ENCODE measurements around the gene SDK1.

The SDK1 gene

DNA sequence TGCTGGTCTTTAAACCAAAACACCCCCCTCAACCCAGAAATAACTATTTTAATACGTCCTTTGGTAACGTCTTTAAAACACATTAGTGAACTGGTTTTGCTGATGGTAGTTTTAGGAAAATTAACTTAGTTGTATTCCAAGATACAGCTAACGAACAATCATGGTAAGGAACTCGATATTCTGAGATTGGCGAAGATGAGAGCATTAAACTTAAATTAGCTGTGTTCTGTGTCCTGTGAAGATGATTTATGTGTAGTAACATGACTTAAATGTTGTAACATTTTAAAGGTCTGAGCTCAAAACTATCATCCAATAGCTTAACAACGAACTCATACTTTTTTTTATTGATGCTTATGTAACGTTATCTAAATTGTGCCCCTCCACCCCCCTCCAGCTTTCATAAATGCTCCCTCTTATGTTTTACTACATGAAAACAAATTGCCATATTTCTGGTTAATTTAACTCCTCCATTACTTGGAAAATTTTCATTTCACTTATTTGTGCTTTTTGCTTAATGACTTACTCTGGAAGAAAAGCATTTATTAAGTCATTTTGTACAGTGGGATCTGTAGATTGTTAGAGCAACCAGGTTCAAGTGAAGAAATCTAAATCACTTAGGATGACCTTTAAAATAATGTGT is 1.7 kb downstream of the SDK1 start:
- H3K27ac Mint-ChIP-seq = no peak overlapping the region
- H3K36me3 Mint-ChIP-seq (ENCODE audit: low read depth) = no peaks in the 10 kb centered on the region
- intact Hi-C loops (cut with micrococcal nuclease) = loop anchor here (10.0 kb wide), 1 partner anchor 438 kb away; no protein-coding TSS in a partner anchor
- peaks cover 61% of the 10 kb centered on the region for H3K27me3 Mint-ChIP-seq
- peaks cover under 1% of the 10 kb centered on the region for H3K9me3 Mint-ChIP-seq
- peak overlapping the region; percentile 66 for H3K4me3 Mint-ChIP-seq
- peaks cover 7% of the 10 kb centered on the region for H3K4me1 Mint-ChIP-seq (ENCODE audit: low read depth)

- H3K4me3 Mint-ChIP-seq = no peak overlapping the region
- H3K27ac Mint-ChIP-seq = no peak overlapping the region
- no peaks in the 10 kb centered on the region for H3K9me3 Mint-ChIP-seq
- peaks cover 7% of the 10 kb centered on the region for H3K4me1 Mint-ChIP-seq (ENCODE audit: low read depth)
- peaks cover 67% of the 10 kb centered on the region for H3K27me3 Mint-ChIP-seq
- intact Hi-C loops (cut with micrococcal nuclease) = loop anchor here (10.0 kb wide), 1 partner anchor 439 kb away; no protein-coding TSS in a partner anchor
- no peaks in the 10 kb centered on the region for H3K36me3 Mint-ChIP-seq (ENCODE audit: low read depth)
These were observed 3.1 kb downstream of the SDK1 start for GRCh38 chr7:3304131-3304530.

DNA sequence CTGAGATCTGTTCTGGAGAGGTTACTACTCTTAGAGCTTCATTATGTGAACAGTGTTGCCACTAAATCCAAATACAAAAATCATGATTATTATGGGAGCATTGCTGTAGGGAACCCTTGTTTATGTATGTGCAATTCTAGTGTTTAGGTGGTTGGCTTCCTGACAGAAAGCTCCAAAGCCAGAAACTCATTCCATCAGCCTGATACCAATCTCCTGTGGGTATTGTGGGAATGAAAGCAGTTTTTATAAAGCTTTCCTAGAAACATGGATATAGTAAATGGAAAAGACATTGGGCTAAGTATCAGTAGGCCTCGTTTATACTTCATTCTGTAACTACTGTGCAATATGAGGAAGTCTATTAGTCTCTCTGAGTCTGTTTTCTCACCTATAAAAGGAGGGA is 6.4 kb downstream of the SDK1 start:
- Mint-ChIP-seq H3K9me3 (no peaks in the 10 kb centered on the region), H3K27ac (no peak overlapping the region), H3K36me3 (ENCODE audit: low read depth) (no peaks in the 10 kb centered on the region), H3K27me3 (peaks cover 55% of the 10 kb centered on the region), H3K4me1 (ENCODE audit: low read depth) (peaks cover 7% of the 10 kb centered on the region), H3K4me3 (no peak overlapping the region)
- intact Hi-C loops (cut with micrococcal nuclease) = loop anchor here (10.0 kb wide), 1 partner anchor 443 kb away; no protein-coding TSS in a partner anchor

GRCh38 chr7:3309140-3309539 is 8.1 kb downstream of the SDK1 start:
- H3K4me1 Mint-ChIP-seq (ENCODE audit: low read depth) = peaks cover 6% of the 10 kb centered on the region
- peaks cover 41% of the 10 kb centered on the region for H3K27me3 Mint-ChIP-seq
- no peaks in the 10 kb centered on the region for H3K9me3 Mint-ChIP-seq
- no peak overlapping the region for H3K27ac Mint-ChIP-seq
- intact Hi-C loops (cut with micrococcal nuclease) = loop anchor here (10.0 kb wide), 1 partner anchor 444 kb away; no protein-coding TSS in a partner anchor
- H3K4me3 Mint-ChIP-seq = no peak overlapping the region
- H3K36me3 Mint-ChIP-seq (ENCODE audit: low read depth) = no peaks in the 10 kb centered on the region

DNA sequence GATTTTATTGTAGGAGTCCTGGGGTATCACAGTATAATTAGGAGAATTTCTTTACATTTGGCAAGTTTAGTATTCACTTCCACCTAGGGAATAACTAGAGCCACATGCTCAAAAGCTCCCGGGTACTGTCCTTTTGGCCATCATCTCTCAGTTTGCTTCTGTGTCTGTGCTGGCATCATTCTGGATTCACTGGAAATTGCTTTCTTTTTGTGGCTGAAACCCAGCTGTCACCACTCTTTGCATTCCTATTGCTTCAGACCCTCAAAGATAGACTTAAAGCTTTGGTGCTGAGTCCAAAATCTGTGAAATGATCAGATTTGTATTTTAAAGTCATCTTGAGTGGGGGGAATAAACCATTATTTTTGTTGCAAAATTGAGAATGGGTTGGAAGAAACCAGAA is 8.9 kb downstream of the SDK1 start:
- H3K27me3 Mint-ChIP-seq = peaks cover 36% of the 10 kb centered on the region
- intact Hi-C loops (cut with micrococcal nuclease) = loop anchor here (10.0 kb wide), 1 partner anchor 445 kb away; no protein-coding TSS in a partner anchor

GRCh38 chr7:3310884-3311283 is 9.8 kb downstream of the SDK1 start:
- H3K9me3 Mint-ChIP-seq = no peaks in the 10 kb centered on the region
- H3K4me3 Mint-ChIP-seq = no peak overlapping the region
- H3K4me1 Mint-ChIP-seq (ENCODE audit: low read depth) = peaks cover 6% of the 10 kb centered on the region
- peaks cover 30% of the 10 kb centered on the region for H3K27me3 Mint-ChIP-seq
- H3K36me3 Mint-ChIP-seq (ENCODE audit: low read depth) = no peaks in the 10 kb centered on the region
- intact Hi-C loops (cut with micrococcal nuclease) = no loop called here
- no peak overlapping the region for H3K27ac Mint-ChIP-seq

More for the DNA sequence above, 8.9 kb downstream of the SDK1 start:
- peaks cover 6% of the 10 kb centered on the region for H3K4me1 Mint-ChIP-seq (ENCODE audit: low read depth)
- no peak overlapping the region for H3K4me3 Mint-ChIP-seq
- no peaks in the 10 kb centered on the region for H3K36me3 Mint-ChIP-seq (ENCODE audit: low read depth)
- no peak overlapping the region for H3K27ac Mint-ChIP-seq
- no peaks in the 10 kb centered on the region for H3K9me3 Mint-ChIP-seq

DNA sequence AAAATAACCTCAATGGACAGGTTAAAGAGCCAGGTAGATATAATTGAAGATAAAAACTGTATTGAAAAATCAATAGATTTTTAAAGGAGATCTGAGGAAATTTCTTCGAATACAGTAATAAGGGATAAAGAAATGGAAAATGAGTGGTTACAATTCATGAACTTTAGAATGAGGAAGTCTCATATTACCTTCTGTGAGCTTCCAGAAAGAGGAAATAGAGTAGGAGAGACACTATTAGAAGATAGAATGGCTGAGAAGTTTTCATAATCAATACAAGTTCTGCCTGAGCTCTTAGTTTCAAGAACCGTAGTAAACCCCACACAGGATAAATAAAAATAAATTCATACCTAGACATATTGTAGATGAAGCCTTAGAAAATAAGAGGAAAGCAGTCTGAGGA is 11.5 kb downstream of the SDK1 start:
- no peaks in the 10 kb centered on the region for H3K36me3 Mint-ChIP-seq (ENCODE audit: low read depth)
- H3K4me1 Mint-ChIP-seq (ENCODE audit: low read depth) = peaks cover 6% of the 10 kb centered on the region
- peaks cover 23% of the 10 kb centered on the region for H3K27me3 Mint-ChIP-seq
- no peak overlapping the region for H3K27ac Mint-ChIP-seq
- H3K4me3 Mint-ChIP-seq = no peak overlapping the region
- intact Hi-C loops (cut with micrococcal nuclease) = no loop called here
- no peaks in the 10 kb centered on the region for H3K9me3 Mint-ChIP-seq

- H3K27me3 Mint-ChIP-seq = peaks cover 4% of the 10 kb centered on the region
- intact Hi-C loops (cut with micrococcal nuclease) = no loop called here
- H3K9me3 Mint-ChIP-seq = peaks cover 9% of the 10 kb centered on the region
- H3K4me3 Mint-ChIP-seq = no peak overlapping the region
- no peak overlapping the region for H3K27ac Mint-ChIP-seq
- H3K4me1 Mint-ChIP-seq (ENCODE audit: low read depth) = no peaks in the 10 kb centered on the region
- no peaks in the 10 kb centered on the region for H3K36me3 Mint-ChIP-seq (ENCODE audit: low read depth)
These were observed 17.8 kb downstream of the SDK1 start for GRCh38 chr7:3318874-3319273.

DNA sequence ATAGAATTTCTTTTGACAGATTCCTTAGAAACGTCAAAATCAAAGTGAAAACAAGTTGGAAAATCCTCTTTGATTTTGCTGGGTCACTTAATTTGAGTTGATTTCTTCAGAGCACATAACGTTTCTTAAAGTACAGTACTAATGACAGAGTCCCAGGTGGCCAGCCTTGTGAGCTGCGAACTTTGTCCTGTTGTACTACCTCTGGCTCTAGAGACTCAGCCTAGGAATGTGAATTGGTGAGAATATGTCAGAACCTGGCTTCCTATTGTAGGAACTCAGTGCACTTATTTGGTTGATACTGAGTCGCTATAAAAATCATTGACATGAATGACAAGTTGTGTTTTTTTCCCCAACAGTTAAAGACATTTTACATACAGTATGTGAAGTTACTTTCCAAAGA is 20.2 kb downstream of the SDK1 start:
- H3K36me3 Mint-ChIP-seq (ENCODE audit: low read depth) = no peaks in the 10 kb centered on the region
- H3K4me3 Mint-ChIP-seq = no peak overlapping the region
- H3K4me1 Mint-ChIP-seq (ENCODE audit: low read depth) = no peaks in the 10 kb centered on the region
- peaks cover 4% of the 10 kb centered on the region for H3K27me3 Mint-ChIP-seq
- H3K27ac Mint-ChIP-seq = no peak overlapping the region
- H3K9me3 Mint-ChIP-seq = peaks cover 9% of the 10 kb centered on the region
- intact Hi-C loops (cut with micrococcal nuclease) = no loop called here

- H3K27ac Mint-ChIP-seq = no peak overlapping the region
- intact Hi-C loops (cut with micrococcal nuclease) = no loop called here
- peaks cover 4% of the 10 kb centered on the region for H3K27me3 Mint-ChIP-seq
- peaks cover 9% of the 10 kb centered on the region for H3K9me3 Mint-ChIP-seq
- no peaks in the 10 kb centered on the region for H3K4me1 Mint-ChIP-seq (ENCODE audit: low read depth)
- no peak overlapping the region for H3K4me3 Mint-ChIP-seq
- no peaks in the 10 kb centered on the region for H3K36me3 Mint-ChIP-seq (ENCODE audit: low read depth)
These were observed 20.7 kb downstream of the SDK1 start for GRCh38 chr7:3321745-3322144.

DNA sequence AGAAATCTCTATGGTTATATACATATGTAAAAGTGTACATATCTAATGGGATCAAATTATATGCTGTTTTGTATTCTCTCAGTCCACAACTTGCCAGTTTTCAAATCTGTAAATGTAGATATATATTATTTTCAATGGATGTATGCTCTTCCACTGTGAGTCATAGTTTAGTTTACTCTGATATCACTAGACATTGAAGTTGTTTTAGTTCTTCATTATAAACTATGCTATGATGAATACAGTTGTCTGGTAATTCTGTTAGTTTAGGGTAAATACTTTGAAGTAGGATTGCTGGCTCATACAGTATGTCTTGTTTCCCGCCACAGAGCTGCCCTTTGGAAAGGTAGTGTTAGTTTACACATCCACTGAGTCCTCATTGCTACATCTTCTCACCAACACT is 25.2 kb downstream of the SDK1 start:
- H3K27me3 Mint-ChIP-seq = peaks cover 3% of the 10 kb centered on the region
- intact Hi-C loops (cut with micrococcal nuclease) = no loop called here
- H3K27ac Mint-ChIP-seq = no peak overlapping the region

GRCh38 chr7:3327099-3327498 is 26.0 kb downstream of the SDK1 start:
- H3K27me3 Mint-ChIP-seq = peaks cover 3% of the 10 kb centered on the region
- no peaks in the 10 kb centered on the region for H3K4me1 Mint-ChIP-seq (ENCODE audit: low read depth)
- no peak overlapping the region for H3K27ac Mint-ChIP-seq
- intact Hi-C loops (cut with micrococcal nuclease) = no loop called here
- H3K36me3 Mint-ChIP-seq (ENCODE audit: low read depth) = no peaks in the 10 kb centered on the region
- peaks cover under 1% of the 10 kb centered on the region for H3K9me3 Mint-ChIP-seq
- no peak overlapping the region for H3K4me3 Mint-ChIP-seq

More for the DNA sequence above, 25.2 kb downstream of the SDK1 start:
- H3K4me3 Mint-ChIP-seq = no peak overlapping the region
- H3K36me3 Mint-ChIP-seq (ENCODE audit: low read depth) = no peaks in the 10 kb centered on the region
- H3K9me3 Mint-ChIP-seq = peaks cover 9% of the 10 kb centered on the region
- no peaks in the 10 kb centered on the region for H3K4me1 Mint-ChIP-seq (ENCODE audit: low read depth)

GRCh38 chr7:3327655-3328054 is 26.6 kb downstream of the SDK1 start:
- no peak overlapping the region for H3K4me3 Mint-ChIP-seq
- intact Hi-C loops (cut with micrococcal nuclease) = no loop called here
- H3K27me3 Mint-ChIP-seq = peaks cover 2% of the 10 kb centered on the region
- no peaks in the 10 kb centered on the region for H3K4me1 Mint-ChIP-seq (ENCODE audit: low read depth)
- H3K27ac Mint-ChIP-seq = no peak overlapping the region
- no peaks in the 10 kb centered on the region for H3K9me3 Mint-ChIP-seq
- no peaks in the 10 kb centered on the region for H3K36me3 Mint-ChIP-seq (ENCODE audit: low read depth)

GRCh38 chr7:3332308-3332707 is 31.3 kb downstream of the SDK1 start:
- H3K27ac Mint-ChIP-seq = no peak overlapping the region
- peaks cover 1% of the 10 kb centered on the region for H3K27me3 Mint-ChIP-seq
- no peak overlapping the region for H3K4me3 Mint-ChIP-seq
- H3K9me3 Mint-ChIP-seq = no peaks in the 10 kb centered on the region
- no peaks in the 10 kb centered on the region for H3K4me1 Mint-ChIP-seq (ENCODE audit: low read depth)
- intact Hi-C loops (cut with micrococcal nuclease) = no loop called here
- H3K36me3 Mint-ChIP-seq (ENCODE audit: low read depth) = no peaks in the 10 kb centered on the region

GRCh38 chr7:3333861-3334260 is 32.8 kb downstream of the SDK1 start:
- H3K27me3 Mint-ChIP-seq = peaks cover 6% of the 10 kb centered on the region

More at GRCh38 chr7:3333861-3334260, 32.8 kb downstream of the SDK1 start:
- no peaks in the 10 kb centered on the region for H3K9me3 Mint-ChIP-seq
- no peak overlapping the region for H3K4me3 Mint-ChIP-seq
- intact Hi-C loops (cut with micrococcal nuclease) = no loop called here
- no peaks in the 10 kb centered on the region for H3K4me1 Mint-ChIP-seq (ENCODE audit: low read depth)
- no peak overlapping the region for H3K27ac Mint-ChIP-seq
- no peaks in the 10 kb centered on the region for H3K36me3 Mint-ChIP-seq (ENCODE audit: low read depth)
